ENCODE results near the gene OR52J3. TPM values are rescaled to one million over a fixed set of nuclear protein-coding genes. Genes with fewer than 3 reads are reported as not detected.

Gene OR52J3
- total and polyA plus RNA-seq, 2 of the 13 experiments (the other 11 are each of a cell fraction or from before 2014, with no cell fraction given) = not detected

DNA sequence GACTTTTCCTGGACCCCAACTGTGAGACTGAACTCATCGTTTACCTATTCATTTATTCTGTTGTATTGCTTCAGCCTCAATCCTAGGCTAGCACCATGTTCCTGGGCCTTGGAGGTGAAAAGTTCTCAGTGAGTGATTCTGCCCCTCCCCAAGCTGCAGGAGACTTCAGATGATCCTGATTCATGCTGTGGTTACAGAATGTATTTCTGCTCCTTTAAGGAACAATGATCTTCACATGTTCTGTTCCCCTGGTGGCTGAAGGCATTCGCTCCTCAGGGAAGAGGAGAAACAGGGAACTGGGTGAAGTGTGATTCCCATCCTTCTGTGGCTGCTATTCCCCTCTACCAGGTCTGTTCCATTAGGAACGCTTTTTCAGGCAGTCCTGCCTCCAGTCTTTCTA is 25.5 kb downstream of the OR52J3 start (continued):
- TF ChIP-seq, protein P1, sequence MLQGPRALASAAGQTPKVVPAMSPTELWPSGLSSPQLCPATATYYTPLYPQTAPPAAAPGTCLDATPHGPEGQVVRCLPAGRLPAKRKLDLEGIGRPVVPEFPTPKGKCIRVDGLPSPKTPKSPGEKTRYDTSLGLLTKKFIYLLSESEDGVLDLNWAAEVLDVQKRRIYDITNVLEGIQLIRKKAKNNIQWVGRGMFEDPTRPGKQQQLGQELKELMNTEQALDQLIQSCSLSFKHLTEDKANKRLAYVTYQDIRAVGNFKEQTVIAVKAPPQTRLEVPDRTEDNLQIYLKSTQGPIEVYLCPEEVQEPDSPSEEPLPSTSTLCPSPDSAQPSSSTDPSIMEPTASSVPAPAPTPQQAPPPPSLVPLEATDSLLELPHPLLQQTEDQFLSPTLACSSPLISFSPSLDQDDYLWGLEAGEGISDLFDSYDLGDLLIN (CRISPR knock-in tag; IDR thresholded peaks at IDR 0.05; ENCODE audit: borderline replicate concordance) = no peak
- no peak for TF ChIP-seq ZNF547 (CRISPR knock-in tag; IDR thresholded peaks at IDR 0.05)
- TF ChIP-seq, protein P2, sequence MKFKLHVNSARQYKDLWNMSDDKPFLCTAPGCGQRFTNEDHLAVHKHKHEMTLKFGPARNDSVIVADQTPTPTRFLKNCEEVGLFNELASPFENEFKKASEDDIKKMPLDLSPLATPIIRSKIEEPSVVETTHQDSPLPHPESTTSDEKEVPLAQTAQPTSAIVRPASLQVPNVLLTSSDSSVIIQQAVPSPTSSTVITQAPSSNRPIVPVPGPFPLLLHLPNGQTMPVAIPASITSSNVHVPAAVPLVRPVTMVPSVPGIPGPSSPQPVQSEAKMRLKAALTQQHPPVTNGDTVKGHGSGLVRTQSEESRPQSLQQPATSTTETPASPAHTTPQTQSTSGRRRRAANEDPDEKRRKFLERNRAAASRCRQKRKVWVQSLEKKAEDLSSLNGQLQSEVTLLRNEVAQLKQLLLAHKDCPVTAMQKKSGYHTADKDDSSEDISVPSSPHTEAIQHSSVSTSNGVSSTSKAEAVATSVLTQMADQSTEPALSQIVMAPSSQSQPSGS (CRISPR knock-in tag; IDR thresholded peaks at IDR 0.05) = no peak

DNA sequence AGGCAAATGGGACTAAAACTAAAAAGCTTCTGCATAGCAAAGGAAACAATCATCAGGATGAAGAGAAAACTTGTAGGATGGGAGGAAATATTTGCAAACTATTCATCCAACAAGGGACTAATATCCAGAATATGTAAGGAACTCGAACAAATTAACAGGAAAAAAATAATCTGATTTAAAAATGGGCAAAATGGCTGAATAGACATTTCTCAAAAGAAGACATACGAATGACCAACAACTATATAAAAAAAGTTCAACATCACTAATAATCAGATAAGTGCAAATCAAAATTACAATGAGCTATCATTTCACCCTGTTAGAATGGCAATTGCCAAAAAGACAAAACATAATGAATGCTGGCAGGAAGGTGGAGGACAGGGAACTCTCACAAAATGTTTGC is 35.1 kb downstream of the OR52J3 start:
- ChIA-PET POLR2A (no interaction called here), CTCF (ENCODE audit: low intra/inter-chr PET ratio, low total read pairs) (no interaction called here)
- FAIRE-seq (no peak), DNase-seq (ENCODE audit: low spot score) (no peak), ATAC-seq (no peak)
- H3K9me3 ChIP-seq (ENCODE audit: low read length) = no peaks in the 10 kb centered on the region
- H3K4me2 ChIP-seq (ENCODE audit: low read depth, low read length) = no peak overlapping the region
- H3K36me3 ChIP-seq (replicated peaks in 1 of 2; ENCODE audit: control insufficient read depth in 1 of 2, insufficient read depth in 2 of 2, low read length in 2 of 2) = no peaks in the 10 kb centered on the region
- no peak for TF ChIP-seq ZNF121 (CRISPR knock-in tag; IDR thresholded peaks at IDR 0.05)
- peak; percentile 31 to 35; a peak in 2 of 4 replicates for TF ChIP-seq MAFK (conservative IDR thresholded peaks at IDR 0.05 in 1 of 2, IDR thresholded peaks at IDR 0.05 in 1 of 2; ENCODE audit: low read length in 2 of 2)
- TF ChIP-seq MAFF (IDR thresholded peaks at IDR 0.05; ENCODE audit: low read depth, low read length) = 0 out of 2 replicates have a peak, but pooled peaks have one; percentile 4
- no peak for TF ChIP-seq ZNF350 (CRISPR knock-in tag; IDR thresholded peaks at IDR 0.05; ENCODE audit: borderline replicate concordance, low read depth)
- no peak overlapping the region for H3K27ac ChIP-seq (ENCODE audit: extremely low read length, insufficient read depth, low read length)
- intact Hi-C loops (cut with micrococcal nuclease; ENCODE audit: unreplicated experiment) (no loop called here), in situ Hi-C loops (cut with HindIII; ENCODE audit: extremely low pct_ligation_motif_present, low pct_unique_long_range_greater_than_20kb) (no loop called here)
- H3K9ac ChIP-seq (ENCODE audit: insufficient read depth, low read depth, low read length) = no peak overlapping the region
- WGBS (ENCODE audit: low lambda C conversion rate) = 1% methylated on average over 2 of the region's 2 CpGs
- no peaks in the 10 kb centered on the region for H3K79me2 ChIP-seq (ENCODE audit: insufficient read depth, low read length)
- peaks cover 0 to 4% of the 10 kb centered on the region in 2 experiments; a peak in 2 of 5 replicates for H3K27me3 ChIP-seq (ENCODE audit: control insufficient read depth in 1 of 2, insufficient read depth in 2 of 2, low read length in 2 of 2)
- H3K4me3 ChIP-seq (replicated peaks in 1 of 3; ENCODE audit: insufficient read depth in 1 of 3, low read depth in 2 of 3, low read length in 3 of 3) = no peak overlapping the region
- BruUV-seq (replicated peaks) = no TSS peak
- H3K4me1 ChIP-seq (ENCODE audit: insufficient read depth, low read length) = no peaks in the 10 kb centered on the region
- no peaks in the 10 kb centered on the region for H4K20me1 ChIP-seq (ENCODE audit: insufficient read depth, low read length)
- no peak overlapping the region for H2AFZ ChIP-seq (ENCODE audit: low read length)
